Osteoblast (primary cell): ENCODE measurements around the gene HDGFL2. TPM values are rescaled to one million over a fixed set of nuclear protein-coding genes. Genes with fewer than 3 reads are reported as not detected.

ENCODE experiments used
- DNase-seq: peaks from one replicate; pipeline ENCODE4 v3.0.0; 2011; ENCODE audit warnings: low spot score, mixed read lengths; ENCODE audit not compliant: insufficient read length; ENCODE audit errors: missing footprints
- H2AFZ ChIP-seq: 2 replicates; pipeline ENCODE4 v1.6.0; 2011; ENCODE audit warnings: mild to moderate bottlenecking, low read length
- H3K27ac ChIP-seq: 2 replicates; pipeline ENCODE4 v1.5.1; 2011; ENCODE audit warnings: mild to moderate bottlenecking, low read depth, low read length, moderate library complexity
- H3K27me3 ChIP-seq: 2 replicates; pipeline ENCODE4 v1.6.0; 2012; ENCODE audit warnings: mild to moderate bottlenecking, control low read depth, inconsistent platforms, low read length, moderate library complexity; ENCODE audit not compliant: insufficient read depth
- H3K36me3 ChIP-seq: 2 replicates; pipeline ENCODE4 v1.5.1; 2011; ENCODE audit warnings: mild to moderate bottlenecking, low read length, control low read depth, moderate library complexity; ENCODE audit not compliant: insufficient read depth
- H3K4me1 ChIP-seq: 2 replicates; pipeline ENCODE4 v1.5.1; 2011; ENCODE audit warnings: mild to moderate bottlenecking, low read length, control low read depth, moderate library complexity; ENCODE audit not compliant: insufficient read depth
- H3K4me2 ChIP-seq: 2 replicates; pipeline ENCODE4 v1.6.0; 2011; ENCODE audit warnings: mild to moderate bottlenecking, low read length; ENCODE audit not compliant: insufficient read depth
- H3K4me3 ChIP-seq: fragments of 200-600 bp; sonication (generic); 3 replicates; pipeline ENCODE4 v1.5.1; 2012; ENCODE audit warnings: mild to moderate bottlenecking, low read length, inconsistent platforms; ENCODE audit not compliant: insufficient read depth
- H3K79me2 ChIP-seq: 2 replicates; pipeline ENCODE4 v1.6.0; 2012; ENCODE audit warnings: mild to moderate bottlenecking, low read length, control low read depth, inconsistent platforms; ENCODE audit not compliant: insufficient read depth
- H3K9me3 ChIP-seq: 2 replicates; pipeline ENCODE4 v1.5.1; 2011; ENCODE audit warnings: low read depth, low read length, control low read depth
- H4K20me1 ChIP-seq: 2 replicates; pipeline ENCODE4 v1.6.0; 2012; ENCODE audit warnings: mild to moderate bottlenecking, low read length, control low read depth; ENCODE audit not compliant: insufficient read depth
- CTCF ChIP-seq: IDR thresholded peaks from 2 replicates; pipeline ENCODE4 v1.5.1; 2011; ENCODE audit warnings: mild to moderate bottlenecking, low read depth, low read length, moderate library complexity; ENCODE audit errors: extremely low read depth
- total RNA-seq: library from RNA; depleted of rRNA; stranded (reverse); fragments of >200 nt; gene quantifications from 2 replicates; pipeline ENCODE4 v1.2.3, GENCODE V29; 2012

The HDGFL2 gene
- total RNA-seq, 1 donor, result 48.5 TPM

GRCh38 chr19:4513248-4513647 is 41.2 kb downstream of the HDGFL2 start:
- H3K9me3 ChIP-seq, result no peaks in the 10 kb centered on the region
- H3K27me3 ChIP-seq, result peaks cover 6% of the 10 kb centered on the region
- no peaks in the 10 kb centered on the region for H3K4me1 ChIP-seq
- H3K36me3 ChIP-seq, result no peaks in the 10 kb centered on the region
- no peak for DNase-seq
- H3K79me2 ChIP-seq, result no peaks in the 10 kb centered on the region
- H4K20me1 ChIP-seq, result no peaks in the 10 kb centered on the region
- H2AFZ ChIP-seq, result no peak overlapping the region
- no peak overlapping the region for H3K27ac ChIP-seq
- no peak overlapping the region for H3K4me3 ChIP-seq
- H3K4me2 ChIP-seq, result no peak overlapping the region
- no peak for TF ChIP-seq CTCF

- no peaks in the 10 kb centered on the region for H3K36me3 ChIP-seq
- no peak overlapping the region for H3K27ac ChIP-seq
- TF ChIP-seq CTCF, result no peak
- H3K4me2 ChIP-seq, result no peak overlapping the region
- no peaks in the 10 kb centered on the region for H3K9me3 ChIP-seq
- no peak overlapping the region for H2AFZ ChIP-seq
- H3K27me3 ChIP-seq, result peaks cover 20% of the 10 kb centered on the region
- no peak overlapping the region for H3K4me3 ChIP-seq
- no peak for DNase-seq
- H3K79me2 ChIP-seq, result no peaks in the 10 kb centered on the region
- no peaks in the 10 kb centered on the region for H4K20me1 ChIP-seq
- peaks cover 5% of the 10 kb centered on the region for H3K4me1 ChIP-seq
These were observed 43.6 kb downstream of the HDGFL2 start for GRCh38 chr19:4515732-4516131.

DNA sequence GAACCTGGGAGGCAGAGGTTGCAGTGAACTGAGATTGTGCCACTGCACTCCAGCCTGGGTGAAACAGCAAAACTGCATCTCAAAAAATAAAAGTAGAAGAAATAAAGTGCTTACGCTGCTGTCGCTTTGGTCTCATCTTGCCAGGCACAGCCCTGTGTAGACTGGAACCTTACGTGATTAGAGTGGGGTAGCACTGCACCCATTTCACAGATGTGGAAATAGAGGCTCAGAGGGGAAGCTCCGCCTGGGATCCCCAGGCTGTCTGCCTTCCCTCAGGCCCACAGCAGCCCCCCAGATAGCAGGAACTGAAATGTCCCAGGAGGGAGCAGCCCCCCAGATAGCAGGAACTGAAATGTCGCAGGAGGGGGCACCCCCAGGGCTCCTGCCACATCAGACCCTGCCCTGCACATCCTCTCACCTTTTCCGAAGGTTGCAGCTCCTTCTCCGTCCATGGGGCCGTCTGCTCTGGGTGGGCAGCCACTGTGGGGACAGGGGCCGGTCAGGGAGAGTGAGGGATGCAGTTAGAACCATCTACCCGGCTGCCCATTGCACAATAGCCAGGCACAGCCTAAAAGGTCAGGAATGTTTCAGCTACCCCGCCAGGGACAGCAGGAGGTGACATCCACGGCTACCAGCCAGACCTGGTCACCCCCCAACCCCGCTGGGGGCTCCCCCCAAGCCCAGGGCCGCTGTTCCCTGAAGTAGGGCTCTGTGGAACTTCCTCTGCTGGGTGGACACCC is 44.3 kb downstream of the HDGFL2 start:
- peaks cover 6% of the 10 kb centered on the region for H3K4me1 ChIP-seq
- no peaks in the 10 kb centered on the region for H3K9me3 ChIP-seq
- peaks cover 20% of the 10 kb centered on the region for H3K27me3 ChIP-seq
- H3K4me2 ChIP-seq, result no peak overlapping the region
- no peak overlapping the region for H2AFZ ChIP-seq
- no peak overlapping the region for H3K4me3 ChIP-seq
- no peak for TF ChIP-seq CTCF
- H4K20me1 ChIP-seq, result no peaks in the 10 kb centered on the region
- H3K79me2 ChIP-seq, result no peaks in the 10 kb centered on the region
- DNase-seq, result no peak
- H3K27ac ChIP-seq, result no peak overlapping the region
- no peaks in the 10 kb centered on the region for H3K36me3 ChIP-seq

DNA sequence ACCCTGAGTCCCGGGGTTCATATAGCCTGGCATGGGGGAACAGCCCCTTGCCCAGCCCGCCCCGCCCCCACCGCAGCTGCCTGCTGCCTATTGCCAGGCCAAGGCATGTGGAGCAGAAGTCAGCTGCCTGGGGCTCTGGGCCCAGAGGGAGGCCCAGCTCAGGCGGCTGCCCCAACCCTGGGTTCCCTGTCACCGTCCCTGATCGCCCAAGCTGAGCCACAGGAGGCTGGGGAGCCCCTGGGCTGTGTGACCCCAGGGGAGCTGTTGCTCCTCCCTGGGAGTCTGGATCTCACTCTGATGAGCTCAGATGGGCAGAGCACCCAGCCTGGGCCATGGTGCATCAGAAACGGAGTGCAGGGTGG is 44.8 kb downstream of the HDGFL2 start:
- peaks cover 7% of the 10 kb centered on the region for H3K4me1 ChIP-seq
- H3K4me3 ChIP-seq, result no peak overlapping the region
- H3K27ac ChIP-seq, result no peak overlapping the region
- no peaks in the 10 kb centered on the region for H3K79me2 ChIP-seq
- H4K20me1 ChIP-seq, result no peaks in the 10 kb centered on the region
- H3K9me3 ChIP-seq, result no peaks in the 10 kb centered on the region
- no peak for TF ChIP-seq CTCF
- no peak overlapping the region for H2AFZ ChIP-seq
- peaks cover 20% of the 10 kb centered on the region for H3K27me3 ChIP-seq
- no peak overlapping the region for H3K4me2 ChIP-seq
- H3K36me3 ChIP-seq, result no peaks in the 10 kb centered on the region
- DNase-seq, result no peak
